Erythroblast (primary cell): ENCODE data around the gene OMP.

Experiments used
- GATA1 ChIP-seq: IDR thresholded peaks from 2 replicates; pipeline ENCODE4 v1.6.1; 2011; ENCODE audit warnings: low read depth, mild to moderate bottlenecking, control low read depth, low read length, moderate library complexity
- POLR2A ChIP-seq: IDR thresholded peaks from 2 replicates; pipeline ENCODE4 v1.6.1; 2011; ENCODE audit warnings: mild to moderate bottlenecking, low read length

DNA sequence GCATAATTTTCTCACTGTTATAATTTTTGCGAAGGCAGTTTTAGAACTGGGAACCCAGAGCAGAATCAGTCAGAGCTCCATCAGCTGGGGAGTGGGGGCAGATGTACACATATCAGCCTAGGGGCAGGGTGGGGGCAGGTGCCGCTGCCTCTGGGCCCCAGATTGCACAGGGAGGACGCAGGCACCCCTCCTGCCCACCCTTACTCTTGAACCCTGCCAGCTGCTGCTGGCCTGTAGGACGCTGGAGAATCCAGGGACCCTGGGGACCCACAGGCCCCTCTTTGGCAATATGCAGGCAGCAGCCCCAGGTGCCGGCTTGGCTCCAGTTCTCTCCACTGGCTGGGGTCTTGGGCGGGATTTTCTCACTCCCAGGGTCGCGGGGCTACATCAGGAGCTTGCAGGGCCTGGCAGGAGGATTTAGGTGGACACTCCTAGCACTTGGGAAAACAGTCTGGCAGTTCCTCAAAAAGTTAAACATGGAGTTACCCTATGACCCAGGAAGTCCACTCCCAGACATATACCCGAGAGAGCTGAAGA lies 44.6 kb upstream of the OMP start:
- TF ChIP-seq POLR2A: no peak
- TF ChIP-seq GATA1: no peak
